Stimulated activated CD8-positive, alpha-beta memory T cell treated with anti-CD3 and anti-CD28 coated beads, Interleukin-4, amount 100 ng/mL, for 24 hours (primary cell): Measurements from ENCODE around the gene MYO9B.
A peak's percentile ranks its signal among the peaks of the same experiment; 100 is the strongest.
"Not testable (repeated sequence)": the region's sequence is repeated elsewhere in the genome, so short reads cannot be mapped to it uniquely, and the experiment has no call there.

ENCODE experiments used
- DNase-seq: peaks from one replicate; pipeline ENCODE4 v3.0.0-alpha.2; 2020; ENCODE audit warnings: low read depth

The MYO9B gene

DNA sequence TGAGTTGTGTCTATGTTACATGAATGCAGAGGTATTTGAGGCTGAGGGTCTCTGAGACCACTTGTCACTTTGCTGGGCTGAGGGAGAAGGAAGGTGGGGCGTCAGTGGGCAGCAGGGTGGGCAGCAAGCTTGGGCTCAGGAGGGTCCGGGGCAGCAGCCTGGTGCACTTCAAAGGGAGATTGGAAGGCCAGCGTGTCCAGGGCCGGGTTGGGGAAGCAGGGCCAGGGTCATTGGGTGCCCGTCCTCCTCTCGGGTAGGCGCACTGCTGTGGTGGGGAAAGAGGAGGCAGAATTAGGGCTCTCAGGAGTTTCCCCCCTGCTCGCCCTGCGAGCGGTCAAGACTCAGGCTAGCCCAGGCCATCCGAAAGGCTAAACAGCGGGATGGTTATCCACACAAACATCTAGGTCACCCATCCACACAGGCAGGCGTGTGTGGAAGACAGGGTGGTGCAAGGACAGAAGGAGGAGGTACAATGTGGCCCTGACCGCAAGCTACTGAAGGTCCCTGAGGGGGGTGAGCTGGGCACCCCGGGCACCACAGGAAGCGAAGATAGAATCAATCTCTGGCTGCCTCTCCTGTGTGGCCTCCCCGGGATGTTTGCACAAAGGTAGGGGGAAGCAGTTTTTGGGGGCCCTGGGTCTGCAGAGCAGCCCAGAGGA, 37.7 kb downstream of the MYO9B start:
- no peak for DNase-seq

DNA sequence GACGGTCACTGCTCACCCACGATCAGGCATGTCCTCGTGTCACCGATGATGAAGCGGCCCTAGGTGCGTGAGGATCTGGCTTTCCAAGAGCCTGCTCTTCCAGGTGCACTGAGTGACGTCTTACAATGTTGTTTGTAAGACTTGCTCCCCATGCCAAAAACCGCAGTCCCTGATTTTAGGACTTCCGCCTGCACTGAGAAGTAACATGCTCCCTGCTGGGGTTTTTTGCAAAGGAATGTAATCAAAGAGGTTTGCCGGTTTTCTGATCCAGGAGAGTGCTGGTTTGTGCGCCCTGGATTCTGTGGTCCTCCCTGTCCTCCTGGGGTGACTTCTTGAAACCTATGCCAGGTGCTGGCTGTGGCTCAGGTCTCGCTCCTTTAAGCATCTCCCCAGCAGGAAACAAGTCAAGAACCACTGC, 38.8 kb downstream of the MYO9B start:
- DNase-seq: no peak

DNA sequence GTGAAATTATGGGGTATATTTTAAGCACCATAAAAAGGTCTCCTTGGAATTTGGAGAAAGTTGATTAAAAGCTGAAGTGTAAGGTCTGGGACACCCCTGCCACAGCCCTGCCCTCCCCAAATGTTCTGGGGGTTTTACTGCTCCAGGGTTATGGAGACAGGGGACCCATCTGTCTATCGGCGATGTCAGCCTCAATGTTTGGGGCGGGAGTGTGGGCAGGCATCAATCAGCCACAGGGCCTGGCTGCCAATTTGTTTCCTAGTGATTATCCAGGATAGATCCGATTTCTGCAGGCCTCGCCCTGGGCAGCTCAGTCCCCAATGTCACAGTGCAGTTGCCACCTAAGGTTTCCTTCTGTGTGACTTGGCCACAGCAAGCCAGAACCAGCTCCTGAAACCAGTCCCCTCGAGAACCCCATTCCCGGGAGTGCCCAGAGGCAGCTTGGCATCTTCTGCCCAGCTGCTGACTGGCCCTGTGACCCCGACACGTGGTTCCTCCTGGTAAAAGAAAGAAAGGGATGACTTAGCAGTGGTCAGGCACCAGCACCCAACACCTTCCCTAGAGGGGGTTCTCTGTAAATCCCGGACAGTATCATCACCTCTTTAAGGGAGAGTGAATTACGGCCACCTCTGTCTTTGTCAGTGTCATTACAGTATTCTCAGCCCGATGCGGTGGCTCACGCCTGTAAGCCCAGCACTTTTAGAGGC, 41.6 kb downstream of the MYO9B start:
- DNase-seq: no peak

DNA sequence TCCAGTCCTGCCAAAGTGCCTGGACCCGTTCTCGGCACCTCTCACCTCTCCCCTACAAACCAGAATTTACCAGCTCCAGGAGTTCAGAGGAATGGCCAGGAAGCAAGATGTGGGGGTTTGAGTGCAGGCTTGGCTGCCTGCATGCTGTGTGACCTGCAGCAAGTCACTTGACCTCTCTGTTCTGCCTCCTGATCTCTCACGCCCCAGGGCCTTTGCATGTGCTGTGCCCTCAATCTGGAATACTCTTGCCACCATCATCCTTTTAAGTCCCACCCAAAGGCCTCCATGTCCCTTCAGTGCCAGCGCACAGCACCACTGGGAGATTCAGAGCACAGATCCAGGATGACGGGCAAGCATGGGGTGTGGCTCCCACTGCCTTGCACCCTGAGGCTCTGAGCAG, 43.4 kb downstream of the MYO9B start:
- DNase-seq: no peak

DNA sequence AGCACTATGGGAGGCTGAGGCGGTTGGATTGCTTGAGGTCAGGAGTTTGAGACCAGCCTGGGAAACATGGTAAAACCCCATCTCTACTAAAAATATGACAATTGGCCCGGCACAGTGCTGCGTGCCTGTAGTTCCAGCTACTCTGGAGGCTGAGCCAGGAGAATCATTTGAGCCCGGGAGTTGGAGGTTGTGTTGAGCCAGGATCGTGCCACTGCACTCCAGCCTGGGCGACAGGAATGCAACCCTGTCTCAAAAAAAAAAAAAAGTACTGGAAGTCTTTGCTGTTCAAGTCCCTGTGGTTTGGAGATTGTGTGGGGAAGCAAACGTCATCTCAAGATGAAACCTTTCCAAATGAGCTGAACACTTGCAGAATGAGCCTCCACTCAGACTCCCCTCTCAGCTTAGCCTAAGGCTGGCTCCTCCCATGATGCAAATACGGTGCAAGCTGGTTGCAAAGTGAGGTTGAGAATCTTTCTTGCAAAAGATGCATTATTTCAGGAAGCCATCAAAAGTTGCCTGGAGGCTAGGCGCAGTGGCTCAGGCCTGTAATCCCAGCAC, 46.2 kb downstream of the MYO9B start:
- DNase-seq: no peak

DNA sequence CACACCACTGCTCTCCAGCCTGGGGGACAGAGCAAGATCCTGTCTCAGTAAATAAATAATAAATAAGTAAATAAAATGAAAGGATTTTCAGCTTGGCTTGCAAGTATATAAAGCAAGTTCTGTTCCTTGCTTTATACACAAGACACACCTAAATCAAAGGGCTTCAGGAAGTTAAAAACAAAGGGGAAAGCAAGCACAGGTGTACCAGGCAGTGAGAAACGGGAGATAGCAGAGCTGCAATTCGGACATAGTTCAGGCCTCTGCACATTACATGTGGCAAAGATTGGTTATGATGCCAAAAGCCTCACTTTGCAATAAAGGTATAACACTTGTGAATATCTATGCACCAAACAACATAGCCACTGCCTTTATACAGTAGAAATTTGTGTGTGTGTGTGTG, 47.5 kb downstream of the MYO9B start:
- no peak for DNase-seq

DNA sequence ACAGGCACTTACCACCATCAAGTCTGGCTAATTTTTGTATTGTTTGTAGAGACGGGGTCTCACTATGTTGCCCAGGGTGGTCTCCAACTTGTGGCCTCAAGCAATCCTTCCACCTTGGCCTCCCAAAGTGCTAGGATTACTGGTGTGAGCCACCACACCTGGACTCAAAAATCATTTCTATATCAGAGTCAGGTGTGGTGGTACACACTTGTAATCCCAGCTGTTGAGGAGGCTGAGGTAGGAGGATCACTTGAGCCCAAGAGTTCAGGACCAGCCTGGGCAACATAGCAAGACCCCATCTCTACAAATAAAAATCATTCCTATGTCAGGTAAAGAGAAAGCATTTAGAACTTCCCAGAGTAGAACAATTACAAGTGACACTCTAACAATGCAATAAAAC, 48.4 kb downstream of the MYO9B start:
- DNase-seq: no peak

DNA sequence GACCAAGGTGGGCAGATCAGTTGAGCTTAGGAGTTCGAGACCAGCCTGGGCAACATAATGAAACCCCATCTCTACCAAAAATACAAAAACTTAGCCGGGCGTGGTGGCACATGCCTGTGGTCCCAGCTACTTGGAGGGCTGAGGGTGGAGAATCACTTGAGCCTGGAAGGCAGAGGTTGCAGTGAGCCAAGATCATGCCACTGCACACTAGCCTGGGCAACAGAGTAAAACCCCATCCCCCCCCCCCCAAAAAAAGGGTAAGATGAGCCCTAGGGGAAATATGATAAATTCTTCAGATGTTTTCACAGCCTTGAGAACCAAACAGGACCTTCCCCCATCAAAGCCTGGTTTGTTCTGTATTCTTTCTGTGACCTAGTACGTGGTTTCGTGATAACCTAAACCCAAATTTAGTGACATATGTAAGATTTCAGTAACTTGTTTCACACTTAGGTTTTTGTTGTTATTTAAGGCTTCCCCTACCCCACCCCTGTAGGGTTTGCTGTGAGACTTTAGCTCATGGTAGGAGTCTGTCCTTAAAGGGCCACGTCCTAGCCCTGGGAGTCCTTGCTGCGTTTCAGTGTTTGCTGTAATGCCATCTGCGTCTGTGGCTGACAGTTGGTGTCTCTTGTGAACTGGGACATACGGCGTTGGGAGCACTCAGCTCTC, 49.6 kb downstream of the MYO9B start:
- DNase-seq: no peak

DNA sequence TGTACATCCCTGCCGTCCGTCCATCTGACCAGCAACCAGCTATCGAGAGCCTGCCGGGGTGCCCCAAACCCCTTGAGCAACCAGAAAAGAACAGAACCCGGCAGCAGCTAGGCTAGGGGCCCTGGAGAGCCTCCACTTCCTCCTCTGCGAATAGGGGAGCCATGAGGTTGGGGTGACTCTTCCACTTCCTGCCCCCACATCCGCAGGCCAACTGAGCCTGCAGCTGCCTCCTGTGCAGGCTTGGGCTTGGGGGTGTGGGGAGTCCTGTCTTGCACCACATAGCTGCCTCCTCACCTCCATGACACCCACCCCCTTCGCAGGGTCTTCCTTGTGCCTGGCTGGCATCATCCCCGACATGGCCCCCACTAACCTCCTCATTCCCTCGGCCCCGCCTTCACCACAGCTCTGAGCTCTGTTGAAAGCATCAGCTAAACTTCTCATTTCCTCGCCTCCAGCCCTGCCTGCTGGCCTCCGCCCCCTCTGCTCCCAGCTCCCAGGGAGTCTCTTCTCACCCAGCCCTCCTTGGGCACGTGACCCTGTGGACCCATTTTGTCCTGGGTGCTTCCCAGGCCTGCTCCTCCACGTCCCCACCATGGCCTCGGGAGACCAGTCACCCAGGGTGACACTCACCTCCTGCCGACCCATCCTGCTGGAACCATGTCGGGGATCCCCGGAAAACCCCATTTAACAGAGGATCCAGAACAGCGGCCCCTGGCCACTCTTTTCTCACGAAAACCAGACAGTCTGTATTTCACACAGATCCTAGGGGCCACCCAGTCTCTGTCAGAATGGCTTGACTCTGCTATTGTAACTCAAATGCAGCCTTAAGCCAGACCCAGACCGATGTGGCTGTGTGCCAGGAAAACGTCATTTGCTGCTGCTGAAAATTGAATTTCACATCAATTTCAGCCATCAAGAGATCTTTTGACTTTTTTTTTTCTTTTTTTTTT, 50.4 kb downstream of the MYO9B start:
- DNase-seq: peak; percentile 45

DNA sequence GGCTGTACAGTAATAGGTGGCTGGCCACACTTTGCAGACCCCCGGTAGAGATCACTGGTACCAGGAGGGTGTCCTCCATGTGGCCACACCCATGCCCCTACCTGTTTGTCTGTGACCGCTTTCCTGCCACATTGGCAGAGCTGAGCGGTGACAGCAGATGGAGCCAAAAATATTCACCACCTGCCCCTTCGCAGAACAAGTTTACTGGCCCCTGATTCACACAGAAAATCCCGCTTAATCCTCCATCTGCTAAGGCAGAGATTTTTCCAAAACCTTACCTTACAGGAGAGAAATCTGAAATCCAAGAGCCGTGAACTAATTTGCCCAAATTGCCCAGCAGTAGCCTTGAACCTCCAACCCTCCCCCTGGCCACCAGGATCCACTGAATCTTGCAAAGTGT, 52.1 kb downstream of the MYO9B start:
- DNase-seq: no peak

DNA sequence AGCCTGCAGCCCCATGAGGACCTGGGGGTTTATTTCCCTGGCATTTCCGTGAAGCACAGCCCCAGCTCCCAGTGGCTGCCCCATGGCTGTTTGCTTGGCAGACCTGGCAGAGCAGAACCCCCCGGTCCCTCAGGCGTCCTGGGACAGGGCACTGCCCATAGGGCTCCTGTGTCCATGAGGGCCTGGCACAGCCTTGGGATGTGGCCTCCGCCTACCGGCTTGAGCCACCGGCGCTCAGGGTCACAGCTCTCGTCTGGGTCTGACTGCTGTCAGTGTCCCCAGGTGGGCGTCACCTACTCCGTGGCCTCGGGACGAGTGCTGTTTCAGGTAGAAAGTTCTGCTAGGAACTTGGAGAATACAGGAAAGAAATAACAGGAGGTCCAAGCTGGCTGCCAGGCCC, 52.8 kb downstream of the MYO9B start:
- no peak for DNase-seq

DNA sequence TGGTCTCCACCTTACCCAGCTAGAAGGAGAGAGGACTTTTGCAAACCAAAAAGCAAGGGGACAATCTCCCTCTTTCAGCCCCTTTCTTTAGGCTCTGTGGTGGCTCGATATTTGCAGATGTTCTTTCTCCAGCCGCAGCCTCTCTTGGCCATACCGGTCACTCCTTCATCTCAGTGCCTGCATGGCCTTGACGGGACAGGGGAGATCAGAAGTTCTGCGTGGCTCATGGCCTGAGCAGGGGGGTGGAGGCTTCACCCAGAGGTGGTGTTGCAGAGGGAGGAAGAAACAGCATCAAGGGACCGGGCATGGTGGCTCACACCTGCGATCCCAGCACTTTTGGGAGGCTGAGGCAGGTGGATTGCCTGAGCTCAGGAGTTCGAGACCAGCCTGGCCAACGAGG, 53.2 kb downstream of the MYO9B start:
- DNase-seq: no peak

DNA sequence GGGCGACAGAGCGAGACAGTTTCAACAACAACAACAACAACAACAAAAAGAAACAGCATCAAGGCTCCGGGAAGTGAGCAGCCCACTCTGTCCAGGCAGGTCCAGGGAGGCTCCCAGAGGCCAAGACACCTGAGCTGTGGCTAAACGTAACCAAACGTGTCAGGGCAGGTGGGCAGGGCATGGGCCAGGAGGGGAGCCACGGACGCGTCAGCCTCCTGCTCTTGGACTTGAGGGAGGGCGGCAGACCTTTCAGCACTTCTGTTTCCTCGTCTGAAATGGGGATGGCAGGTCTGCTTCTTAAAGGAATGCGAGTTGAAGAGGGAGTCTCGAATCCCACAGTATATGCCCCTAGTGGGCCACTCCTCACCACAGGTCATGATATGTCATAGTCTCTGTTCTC, 53.8 kb downstream of the MYO9B start:
- DNase-seq: no peak

DNA sequence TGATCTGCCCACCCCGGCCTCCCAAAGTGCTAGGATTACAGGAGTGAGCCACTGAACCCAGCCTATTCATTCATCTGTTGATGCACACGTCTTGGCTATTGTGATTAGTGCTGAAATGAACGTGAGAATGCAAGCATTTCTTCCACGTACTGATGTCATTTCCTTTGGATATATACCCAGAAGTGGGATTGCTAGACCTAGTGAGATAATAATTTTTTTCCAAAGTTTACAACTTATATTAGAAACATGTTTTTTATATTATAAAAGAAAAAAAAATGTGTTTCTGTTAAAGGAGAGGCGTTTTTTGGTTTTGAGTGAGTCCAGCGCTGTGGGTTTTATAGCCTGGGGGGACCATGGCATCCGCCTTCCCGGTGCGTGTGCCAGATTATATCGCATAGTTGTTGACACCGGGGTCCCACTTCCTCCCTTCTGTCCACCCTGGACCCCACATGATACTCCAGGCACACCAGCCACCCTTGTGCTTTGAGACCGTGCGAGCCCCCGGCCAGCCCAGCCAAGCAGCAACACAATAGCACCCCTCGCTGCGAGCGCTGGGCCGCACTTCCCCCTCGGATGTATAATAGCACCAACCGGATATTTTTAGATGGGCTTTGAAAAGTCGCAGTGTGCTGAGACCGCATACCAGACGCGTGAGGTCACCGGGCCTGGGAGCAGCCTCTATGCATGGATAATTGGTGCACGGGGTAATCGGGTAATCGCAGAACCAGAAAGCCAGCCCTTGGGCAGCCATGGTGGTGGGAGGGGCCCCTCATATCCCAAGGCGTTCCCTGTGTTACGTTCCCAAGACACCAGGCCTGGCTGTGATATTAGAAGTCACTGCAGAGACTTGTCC, 59.6 kb downstream of the MYO9B start:
- DNase-seq: peak; percentile 10

DNA sequence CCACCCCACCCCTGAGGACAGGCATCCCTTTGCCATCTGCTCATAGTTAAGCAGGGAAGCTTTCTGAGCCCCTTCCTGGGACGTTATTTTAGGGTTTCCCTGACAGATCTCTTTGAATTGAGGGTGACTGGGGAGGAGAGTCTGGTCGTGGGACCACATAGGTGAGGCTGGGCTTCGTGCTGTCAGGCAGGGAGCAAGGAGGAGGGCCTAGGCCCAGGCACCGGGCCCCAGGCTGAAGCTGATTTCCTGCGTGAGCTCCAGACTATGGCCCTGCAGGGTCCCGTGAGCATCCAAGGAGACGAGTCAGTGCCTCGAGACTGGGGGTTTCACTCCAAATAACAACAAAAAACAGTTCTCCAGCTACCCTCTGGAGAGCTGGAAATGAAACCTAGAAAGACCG, 60.4 kb downstream of the MYO9B start:
- no peak for DNase-seq

DNA sequence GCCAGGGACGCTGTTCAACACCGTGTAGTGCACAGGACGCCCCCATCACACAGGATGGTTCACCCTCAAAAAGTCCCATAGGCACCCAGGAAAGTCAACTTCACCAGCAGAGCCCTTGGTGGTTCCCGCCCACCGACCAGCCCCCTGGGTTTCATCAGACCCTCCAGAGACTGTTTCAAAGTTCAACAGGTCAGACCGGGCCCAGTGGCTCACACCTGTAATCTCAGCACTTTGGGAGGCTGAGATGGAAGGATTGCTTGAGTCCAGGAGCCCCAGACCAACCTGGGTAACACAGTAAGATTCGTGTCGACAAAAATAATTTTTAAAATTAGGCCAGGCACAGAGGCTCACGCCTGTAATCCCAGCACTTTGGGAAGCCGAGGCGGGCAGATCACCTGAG, 61.0 kb downstream of the MYO9B start:
- DNase-seq: no peak

DNA sequence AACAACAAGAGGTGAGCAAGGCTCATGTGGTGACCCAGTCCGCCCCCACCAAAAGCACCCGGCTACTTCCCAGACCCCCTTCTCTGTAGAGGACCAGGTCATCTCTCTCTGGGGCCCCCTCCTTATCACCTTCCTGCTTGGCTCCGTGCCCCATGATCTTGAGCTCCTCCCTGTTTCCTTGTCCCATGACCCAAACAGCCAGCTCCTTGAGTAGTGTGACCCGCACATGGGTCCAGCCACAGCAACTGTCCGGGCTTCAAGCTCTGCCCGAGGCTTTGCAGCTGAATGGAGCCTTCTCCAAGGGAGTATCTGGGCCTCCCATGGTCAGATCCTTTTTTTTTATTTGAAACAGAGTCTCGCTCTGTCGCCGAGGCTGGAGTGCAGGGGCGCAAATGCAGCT, 61.8 kb downstream of the MYO9B start:
- no peak for DNase-seq

DNA sequence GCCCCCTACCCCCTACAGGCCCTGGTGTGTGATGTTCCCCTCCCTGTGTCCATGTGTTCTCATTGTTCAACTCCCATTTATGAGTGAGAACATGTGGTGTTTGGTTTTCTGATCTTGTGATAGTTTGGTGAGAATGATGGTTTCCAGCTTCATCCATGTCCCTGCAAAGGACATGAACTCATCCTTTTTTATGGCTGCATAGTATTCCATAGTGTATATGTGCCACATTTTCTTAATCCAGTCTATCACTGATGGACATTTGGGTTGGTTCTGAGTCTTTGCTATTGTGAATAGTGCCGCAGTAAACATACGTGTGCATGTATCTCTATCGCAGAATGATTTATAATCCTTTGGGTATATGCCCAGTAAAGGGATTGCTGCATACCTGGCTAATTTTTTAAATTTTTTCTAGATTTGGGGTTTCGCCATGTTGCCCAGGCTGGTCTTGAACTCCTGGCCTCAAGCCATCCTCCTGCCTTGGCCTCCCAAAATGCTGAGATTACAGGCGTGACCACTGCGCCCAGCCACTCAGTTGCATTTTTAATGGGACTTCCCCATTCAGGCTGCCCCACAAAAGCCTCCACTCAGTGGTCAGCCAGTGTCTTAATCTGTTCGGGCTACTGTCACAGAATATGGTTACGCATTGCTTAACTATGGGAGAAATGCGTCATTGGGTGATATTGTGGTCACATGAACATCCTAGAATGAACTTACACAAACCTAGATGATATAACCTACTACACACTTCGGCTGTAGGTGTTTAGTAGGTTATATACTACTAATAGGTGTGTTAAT, 62.7 kb downstream of the MYO9B start:
- DNase-seq: not testable (repeated sequence)

DNA sequence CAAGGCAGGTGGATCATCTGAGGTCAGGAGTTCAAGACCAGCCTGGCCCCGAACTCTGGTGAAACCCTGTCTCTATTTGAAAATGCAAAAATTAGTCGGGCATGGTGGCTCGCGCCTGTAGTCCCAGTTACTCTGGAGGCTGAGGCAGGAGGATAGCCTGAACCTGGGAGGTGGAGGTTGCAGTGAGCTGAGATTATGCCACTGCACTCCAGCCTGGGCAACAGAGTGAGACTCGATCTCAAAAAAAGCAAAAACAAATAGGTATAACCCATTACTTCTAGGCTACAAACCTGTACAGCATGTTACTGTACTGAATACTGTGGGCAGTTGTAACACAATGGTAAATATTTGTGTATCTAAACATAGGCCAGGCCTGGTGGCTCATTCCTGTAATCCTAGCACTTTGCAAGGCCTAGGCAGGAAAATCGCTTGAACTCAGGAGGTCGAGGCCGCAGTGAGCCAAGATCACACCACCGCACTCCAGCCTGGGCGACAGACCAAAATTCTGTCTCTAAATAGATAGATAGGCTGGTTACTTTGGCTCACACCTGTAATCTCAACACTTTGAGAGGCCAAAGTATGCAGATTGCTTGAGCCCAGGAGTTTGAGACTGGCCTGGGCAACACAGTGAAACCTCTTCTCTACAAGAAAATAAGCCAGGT, 63.5 kb downstream of the MYO9B start:
- no peak for DNase-seq

DNA sequence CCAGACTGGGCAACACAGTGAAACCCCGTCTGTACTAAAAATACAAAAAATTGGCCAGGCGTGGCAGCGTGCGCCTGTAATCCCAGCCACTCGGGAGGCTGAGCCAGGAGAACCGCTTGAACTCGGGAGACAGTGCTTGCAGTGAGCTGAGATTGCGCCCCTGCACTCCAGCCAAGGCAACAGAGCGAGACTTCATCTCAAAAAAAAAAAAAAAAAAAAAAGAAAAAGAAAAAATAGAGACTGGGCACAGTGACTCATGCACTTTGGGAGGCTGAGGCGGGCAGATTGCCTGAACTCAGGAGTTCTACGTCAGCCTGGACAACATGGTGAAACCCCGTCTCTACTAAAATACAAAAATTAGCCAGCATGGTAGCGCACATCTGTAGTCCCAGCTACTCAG, 69.2 kb downstream of the MYO9B start:
- not testable (repeated sequence) for DNase-seq
